ENCODE measurements around the gene AGMO.

Gene AGMO

DNA sequence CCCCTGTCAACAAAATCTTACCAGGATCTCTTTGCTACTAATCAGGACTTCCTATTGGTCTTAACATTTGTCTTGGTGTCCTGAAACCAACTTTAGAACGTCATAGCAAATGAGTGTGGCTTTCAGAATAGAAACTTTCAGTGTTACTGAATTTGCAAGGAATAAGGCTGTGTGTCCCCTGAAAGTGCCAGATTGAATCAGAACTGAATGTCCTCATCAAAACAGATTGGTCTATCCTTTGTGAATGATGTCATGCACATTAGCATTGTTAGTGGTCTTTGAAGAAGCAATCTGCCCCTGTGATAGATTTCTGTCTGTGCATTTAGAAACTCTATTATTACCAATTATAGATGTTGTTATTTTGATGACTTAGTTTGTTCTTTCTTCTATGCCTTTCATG lies 119.9 kb downstream of the AGMO start:
- no peaks in the 10 kb centered on the region for H3K27me3 ChIP-seq (ENCODE audit: insufficient read depth, low read depth)
- H3K4me1 ChIP-seq (ENCODE audit: low read depth, poor library complexity, severe bottlenecking) = peaks cover 11% of the 10 kb centered on the region
- H3K36me3 ChIP-seq (ENCODE audit: insufficient read depth) = no peaks in the 10 kb centered on the region
- no peaks in the 10 kb centered on the region for H4K20me1 ChIP-seq (ENCODE audit: insufficient read depth)
- no peak overlapping the region for H3K27ac ChIP-seq
- no peak overlapping the region for H3K4me3 ChIP-seq (IDR thresholded peaks at IDR 0.05; ENCODE audit: insufficient read depth, low read depth, low read length)
- H3K9ac ChIP-seq = no peak overlapping the region
- no peak overlapping the region for H3K4me2 ChIP-seq
- H2AFZ ChIP-seq (ENCODE audit: low read depth) = no peak overlapping the region
- TF ChIP-seq, protein P1, sequence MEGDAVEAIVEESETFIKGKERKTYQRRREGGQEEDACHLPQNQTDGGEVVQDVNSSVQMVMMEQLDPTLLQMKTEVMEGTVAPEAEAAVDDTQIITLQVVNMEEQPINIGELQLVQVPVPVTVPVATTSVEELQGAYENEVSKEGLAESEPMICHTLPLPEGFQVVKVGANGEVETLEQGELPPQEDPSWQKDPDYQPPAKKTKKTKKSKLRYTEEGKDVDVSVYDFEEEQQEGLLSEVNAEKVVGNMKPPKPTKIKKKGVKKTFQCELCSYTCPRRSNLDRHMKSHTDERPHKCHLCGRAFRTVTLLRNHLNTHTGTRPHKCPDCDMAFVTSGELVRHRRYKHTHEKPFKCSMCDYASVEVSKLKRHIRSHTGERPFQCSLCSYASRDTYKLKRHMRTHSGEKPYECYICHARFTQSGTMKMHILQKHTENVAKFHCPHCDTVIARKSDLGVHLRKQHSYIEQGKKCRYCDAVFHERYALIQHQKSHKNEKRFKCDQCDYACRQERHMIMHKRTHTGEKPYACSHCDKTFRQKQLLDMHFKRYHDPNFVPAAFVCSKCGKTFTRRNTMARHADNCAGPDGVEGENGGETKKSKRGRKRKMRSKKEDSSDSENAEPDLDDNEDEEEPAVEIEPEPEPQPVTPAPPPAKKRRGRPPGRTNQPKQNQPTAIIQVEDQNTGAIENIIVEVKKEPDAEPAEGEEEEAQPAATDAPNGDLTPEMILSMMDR (conservative IDR thresholded peaks at IDR 0.05; ENCODE audit: low read depth, low read length) = no peak
- no peaks in the 10 kb centered on the region for H3K79me2 ChIP-seq (ENCODE audit: insufficient read depth, low read depth)

DNA sequence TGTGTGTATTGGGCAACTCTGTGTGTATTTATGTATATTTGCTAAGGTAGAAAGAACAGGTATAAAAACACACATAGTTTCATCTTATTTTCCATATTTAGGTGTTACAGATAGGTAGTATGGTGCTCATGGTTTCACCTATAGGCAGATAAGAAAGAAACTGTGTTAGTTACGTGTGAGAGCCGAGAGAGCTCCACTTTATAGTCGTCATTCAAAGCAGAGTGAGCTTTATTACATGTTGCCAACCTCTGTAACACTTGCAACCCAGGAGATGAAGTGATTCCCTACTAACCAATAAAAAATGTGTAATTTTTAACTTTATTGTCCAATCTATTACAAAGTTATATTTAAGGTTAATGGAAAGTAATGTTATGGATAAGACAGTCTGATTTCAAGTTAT lies 121.3 kb downstream of the AGMO start:
- no peak overlapping the region for H3K4me3 ChIP-seq (IDR thresholded peaks at IDR 0.05; ENCODE audit: insufficient read depth, low read depth, low read length)
- H3K9ac ChIP-seq = no peak overlapping the region
- H3K36me3 ChIP-seq (ENCODE audit: insufficient read depth) = no peaks in the 10 kb centered on the region
- no peaks in the 10 kb centered on the region for H3K79me2 ChIP-seq (ENCODE audit: insufficient read depth, low read depth)
- H3K4me2 ChIP-seq = no peak overlapping the region
- H3K27ac ChIP-seq = no peak overlapping the region
- peaks cover 11% of the 10 kb centered on the region for H3K4me1 ChIP-seq (ENCODE audit: low read depth, poor library complexity, severe bottlenecking)
- TF ChIP-seq, protein P1 (conservative IDR thresholded peaks at IDR 0.05; ENCODE audit: low read depth, low read length) = no peak
- no peaks in the 10 kb centered on the region for H3K27me3 ChIP-seq (ENCODE audit: insufficient read depth, low read depth)
- no peaks in the 10 kb centered on the region for H4K20me1 ChIP-seq (ENCODE audit: insufficient read depth)
- no peak overlapping the region for H2AFZ ChIP-seq (ENCODE audit: low read depth)

DNA sequence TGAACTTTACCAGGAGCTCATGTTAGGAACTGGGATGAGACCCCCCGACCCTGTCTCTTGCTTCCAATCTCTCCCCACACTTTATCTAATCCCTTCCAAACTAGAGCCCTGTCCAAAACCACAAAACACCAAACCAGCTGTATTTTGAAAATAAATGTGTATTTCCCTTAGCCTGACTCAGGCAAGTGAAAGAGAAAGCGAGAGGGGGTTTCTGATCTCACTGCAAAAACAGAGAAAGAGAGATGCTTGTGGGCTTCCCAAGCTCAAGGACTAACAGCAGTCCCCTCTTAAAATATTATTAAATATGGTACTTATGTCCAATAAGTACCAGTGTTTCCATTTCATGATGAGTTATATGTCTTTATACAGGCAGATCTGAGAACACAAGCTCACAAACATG lies 122.0 kb downstream of the AGMO start:
- Histone ChIP-seq H3K79me2 (ENCODE audit: insufficient read depth, low read depth) (no peaks in the 10 kb centered on the region), H3K4me2 (peak overlapping the region; percentile 2; the same call in 1 of the 2 replicates), H3K4me3 (IDR thresholded peaks at IDR 0.05; ENCODE audit: insufficient read depth, low read depth, low read length) (no peak overlapping the region), H3K27me3 (ENCODE audit: insufficient read depth, low read depth) (no peaks in the 10 kb centered on the region), H3K9ac (no peak overlapping the region), H3K4me1 (ENCODE audit: low read depth, poor library complexity, severe bottlenecking) (peaks cover 11% of the 10 kb centered on the region), H2AFZ (ENCODE audit: low read depth) (no peak overlapping the region), H4K20me1 (ENCODE audit: insufficient read depth) (no peaks in the 10 kb centered on the region), H3K27ac (no peak overlapping the region), H3K36me3 (ENCODE audit: insufficient read depth) (no peaks in the 10 kb centered on the region)
- TF ChIP-seq, protein P1 (conservative IDR thresholded peaks at IDR 0.05; ENCODE audit: low read depth, low read length) = no peak

DNA sequence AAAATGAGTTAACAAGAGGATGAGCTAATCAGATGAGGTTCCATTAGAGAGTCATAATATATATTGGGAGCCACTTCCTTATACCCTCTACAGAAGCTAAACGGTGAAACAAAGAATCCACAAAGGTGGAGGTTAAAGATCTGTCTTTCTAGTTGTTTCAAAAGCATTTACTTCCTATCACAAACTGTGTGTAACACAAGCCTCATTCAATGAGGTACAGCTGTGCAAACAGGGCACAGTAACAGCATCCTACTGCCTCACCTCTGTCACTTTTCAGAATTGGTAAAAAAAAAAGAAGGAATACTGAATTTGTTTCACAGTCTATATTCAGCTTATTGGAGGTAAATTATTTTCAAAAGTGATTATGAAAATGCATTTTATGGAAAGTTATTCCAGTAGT lies 128.7 kb downstream of the AGMO start:
- H3K4me3 ChIP-seq (IDR thresholded peaks at IDR 0.05; ENCODE audit: insufficient read depth, low read depth, low read length) = no peak overlapping the region
- H3K27me3 ChIP-seq (ENCODE audit: insufficient read depth, low read depth) = no peaks in the 10 kb centered on the region
- H2AFZ ChIP-seq (ENCODE audit: low read depth) = no peak overlapping the region
- no peak overlapping the region for H3K9ac ChIP-seq
- H3K4me2 ChIP-seq = no peak overlapping the region
- TF ChIP-seq, protein P1 (conservative IDR thresholded peaks at IDR 0.05; ENCODE audit: low read depth, low read length) = no peak
- H4K20me1 ChIP-seq (ENCODE audit: insufficient read depth) = no peaks in the 10 kb centered on the region
- no peaks in the 10 kb centered on the region for H3K36me3 ChIP-seq (ENCODE audit: insufficient read depth)
- H3K79me2 ChIP-seq (ENCODE audit: insufficient read depth, low read depth) = no peaks in the 10 kb centered on the region
- no peaks in the 10 kb centered on the region for H3K4me1 ChIP-seq (ENCODE audit: low read depth, poor library complexity, severe bottlenecking)
- no peak overlapping the region for H3K27ac ChIP-seq
